B cell (primary cell): ENCODE results near the gene NRAP. TPM values are rescaled to one million over a fixed set of nuclear protein-coding genes. Genes with fewer than 3 reads are reported as not detected.

Experiments used
- ATAC-seq: fragments of 200-7000 bp; cut with Tn5 transposase; one replicate; pipeline ENCODE4 v1.10.0; 2021; ENCODE audit warnings: low read depth, mild to moderate bottlenecking, moderate number of reproducible peaks, moderate library complexity
- CTCF ChIA-PET: fragments of 350-600 bp; sonication (Branson Sonifier 250); formaldehyde crosslinking; loops from one replicate; lab custom pipeline; 2021; ENCODE audit warnings: antibody characterized with exemption, inconsistent platforms; lab: Charles Lee
- POLR2A ChIA-PET: fragments of 350-600 bp; sonication (Branson Sonifier 250); formaldehyde crosslinking; loops from one replicate; lab custom pipeline; 2021; ENCODE audit warnings: antibody characterized with exemption; lab: Charles Lee
- DNase-seq: peaks from one replicate; pipeline ENCODE4 v3.0.0; 2013
- H2AFZ ChIP-seq: 2 replicates; pipeline ENCODE4 v1.6.1; 2012; ENCODE audit warnings: mild to moderate bottlenecking, low read depth, low read length; ENCODE audit not compliant: insufficient read depth, poor library complexity, severe bottlenecking
- H3K27ac ChIP-seq, 2 donors: 1 replicate in 1 of 2; 2 replicates in 1 of 2; pipeline ENCODE4 v1.5.1; 2012 to 2013; ENCODE audit warnings: low read length in 2 of 2, mild to moderate bottlenecking in 2 of 2, moderate library complexity in 1 of 2
- H3K27me3 ChIP-seq, 4 experiments: fragments of 200-600 bp in 1 of 4; sonication (generic) in 1 of 4; replicated peaks in 1 of 4; 1 replicate in 2 of 4; 2 replicates in 2 of 4; pipeline versions ENCODE4 v1.6.1 to v1.7.0; 2013 to 2016; ENCODE audit warnings: low read length in 3 of 4, mild to moderate bottlenecking in 2 of 4, mixed read lengths in 1 of 4, moderate library complexity in 1 of 4; ENCODE audit not compliant: insufficient read depth in 4 of 4, control insufficient read depth in 3 of 4; ENCODE audit errors: control extremely low read depth in 1 of 4
- H3K36me3 ChIP-seq, 2 experiments: replicated peaks in 1 of 2; 1 replicate in 1 of 2; 2 replicates in 1 of 2; pipeline versions ENCODE4 v1.6.1 to v1.7.1; 2013; ENCODE audit warnings: low read length in 1 of 2; ENCODE audit not compliant: insufficient read depth in 2 of 2, control insufficient read depth in 1 of 2; ENCODE audit errors: control extremely low read depth in 1 of 2, extremely low read depth in 1 of 2
- H3K4me1 ChIP-seq, 2 donors: fragments of 200-600 bp in 1 of 2; sonication (generic) in 1 of 2; 1 replicate in 1 of 2; 2 replicates in 1 of 2; pipeline versions ENCODE4 v1.5.1 to v1.6.1; 2013 to 2017; ENCODE audit warnings: low read length in 2 of 2; ENCODE audit not compliant: control insufficient read depth in 2 of 2, insufficient read depth in 2 of 2
- H3K4me2 ChIP-seq: replicated peaks from 2 replicates; pipeline ENCODE3; 2012; ENCODE audit warnings: mild to moderate bottlenecking, low read depth, low read length; ENCODE audit not compliant: poor library complexity, severe bottlenecking
- H3K4me3 ChIP-seq, 5 experiments: fragments of 200-600 bp in 1 of 5; sonication (generic) in 1 of 5; 1 replicate in 3 of 5; 2 replicates in 2 of 5; pipeline versions ENCODE4 v1.5.1 to v1.7.0; 2011 to 2016; ENCODE audit warnings: low read length in 4 of 5, mild to moderate bottlenecking in 4 of 5, low read depth in 2 of 5, control low read depth in 1 of 5, moderate library complexity in 1 of 5; ENCODE audit not compliant: insufficient read depth in 1 of 5; ENCODE audit errors: control extremely low read depth in 1 of 5, extremely low read depth in 1 of 5
- H3K79me2 ChIP-seq: fragments of 200-600 bp; sonication (generic); one replicate; pipeline ENCODE4 v1.6.0; 2016; ENCODE audit warnings: low read length; ENCODE audit not compliant: control insufficient read depth, insufficient read depth
- H3K9ac ChIP-seq: fragments of 200-600 bp; sonication (generic); 2 replicates; pipeline ENCODE4 v1.6.1; 2017; ENCODE audit warnings: mild to moderate bottlenecking, low read length, moderate library complexity
- H3K9me3 ChIP-seq, 3 donors: one replicate each; pipeline versions ENCODE4 v1.6.1 to v1.7.1; 2013; ENCODE audit warnings: low read length in 2 of 3; ENCODE audit not compliant: control insufficient read depth in 2 of 3, insufficient read depth in 1 of 3; ENCODE audit errors: control extremely low read depth in 1 of 3
- H4K20me1 ChIP-seq: 2 replicates; pipeline ENCODE4 v1.6.0; 2012; ENCODE audit warnings: mild to moderate bottlenecking, low read length; ENCODE audit not compliant: insufficient read depth, control insufficient read depth, poor library complexity, severe bottlenecking
- H3K27ac Mint-ChIP-seq: one replicate; pipeline ENCODE4 v1.8.0; 2021; ENCODE audit warnings: mixed read lengths
- H3K27me3 Mint-ChIP-seq: one replicate; pipeline ENCODE4 v1.8.0; 2021; ENCODE audit warnings: mixed read lengths
- H3K4me1 Mint-ChIP-seq: one replicate; pipeline ENCODE4 v1.8.0; 2021; ENCODE audit warnings: mixed read lengths
- H3K4me3 Mint-ChIP-seq: one replicate; pipeline ENCODE4 v1.8.0; 2021; ENCODE audit warnings: mixed read lengths
- H3K9me3 Mint-ChIP-seq: one replicate; pipeline ENCODE4 v1.8.0; 2022; ENCODE audit warnings: mixed read lengths; ENCODE audit not compliant: insufficient read depth
- CTCF ChIP-seq: fragments of 200-600 bp; IDR thresholded peaks from one replicate; pipeline ENCODE4 v1.8.0; 2022; ENCODE audit warnings: antibody characterized with exemption, mild to moderate bottlenecking
- EZH2 ChIP-seq: IDR thresholded peaks from 2 replicates; pipeline ENCODE4 v1.6.1; 2012; ENCODE audit warnings: borderline replicate concordance, low read depth, mild to moderate bottlenecking, moderate library complexity, low read length; ENCODE audit not compliant: insufficient read depth, poor library complexity, severe bottlenecking
- WGBS: methylation state at CpG from one replicate; pipeline ENCODE4 v1.1.5; 2013; ENCODE audit warnings: missing lambda C conversion rate; ENCODE audit not compliant: insufficient coverage; 5-methylcytosine and 5-hydroxymethylcytosine counted together
- intact Hi-C: fragments of 100-400 bp; cut with micrococcal nuclease; formaldehyde crosslinking; loops from one replicate; pipeline ENCODE4 v1.10.0; 2022
- polyA plus RNA-seq: library from polyadenylated mRNA; depleted of rRNA; stranded (reverse); fragments of >200 nt; gene quantifications from 2 replicates; pipeline ENCODE4 v1.2.3, GENCODE V29; 2012
- total RNA-seq, 2 donors: library from RNA; stranded (reverse); fragments of 120-200 nt in 1 of 2; gene quantifications; 1 replicate in 1 of 2; 2 replicates in 1 of 2; pipeline versions ENCODE4 v1.2.3 to v1.2.4, GENCODE V29; 2013 to 2022

The NRAP gene
- total and polyA plus RNA-seq, 2 donors (not counting 1 experiment from before 2014, with no cell fraction given) = not detected

- H4K20me1 ChIP-seq = no peaks in the 10 kb centered on the region
- H3K9ac ChIP-seq = no peak overlapping the region
- Mint-ChIP-seq H3K27me3 (peaks cover 16% of the 10 kb centered on the region), H3K4me1 (no peaks in the 10 kb centered on the region), H3K4me3 (no peak overlapping the region), H3K9me3 (peaks cover 2% of the 10 kb centered on the region), H3K27ac (no peak overlapping the region)
- no peak overlapping the region for H3K27ac ChIP-seq
- H3K79me2 ChIP-seq = no peaks in the 10 kb centered on the region
- no peak for ATAC-seq
- ChIA-PET POLR2A (no interaction called here), CTCF (no interaction called here)
- H3K36me3 ChIP-seq = no peaks in the 10 kb centered on the region
- WGBS = 83% methylated on average over 4 of the region's 4 CpGs
- H3K4me2 ChIP-seq = no peak overlapping the region
- no peaks in the 10 kb centered on the region for H3K4me1 ChIP-seq
- H2AFZ ChIP-seq = no peak overlapping the region
- H3K27me3 ChIP-seq = peaks cover 0 to 2% (median 1%) of the 10 kb centered on the region in 4 experiments
- intact Hi-C loops = no loop called here
- H3K4me3 ChIP-seq = no peak overlapping the region
- peaks cover 0 to 2% (median 1%) of the 10 kb centered on the region in 3 donors for H3K9me3 ChIP-seq
- TF ChIP-seq EZH2 (no peak), CTCF (no peak)
- no peak for DNase-seq
These were observed 1.5 kb upstream of the NRAP start for GRCh38 chr10:113665352-113665751.

GRCh38 chr10:113663142-113663541 is 699 bp downstream of the NRAP start:
- ATAC-seq (no peak), DNase-seq (no peak)
- no peaks in the 10 kb centered on the region for H3K9me3 Mint-ChIP-seq
- Histone ChIP-seq H3K36me3 (no peaks in the 10 kb centered on the region), H3K79me2 (no peaks in the 10 kb centered on the region), H4K20me1 (no peaks in the 10 kb centered on the region), H3K9me3 (no peaks in the 10 kb centered on the region), H3K4me1 (no peaks in the 10 kb centered on the region), H3K4me3 (no peak overlapping the region), H3K27me3 (no peaks in the 10 kb centered on the region), H3K4me2 (no peak overlapping the region), H2AFZ (no peak overlapping the region), H3K27ac (no peak overlapping the region), H3K9ac (no peak overlapping the region)
- POLR2A ChIA-PET = no interaction called here
- WGBS = 100% methylated on average over 1 of the region's 5 CpGs
- intact Hi-C loops = no loop called here
- no peaks in the 10 kb centered on the region for H3K4me1 Mint-ChIP-seq
- CTCF ChIA-PET = no interaction called here
- H3K4me3 Mint-ChIP-seq = no peak overlapping the region
- H3K27me3 Mint-ChIP-seq = peaks cover 12% of the 10 kb centered on the region
- TF ChIP-seq EZH2 = no peak
- no peak for TF ChIP-seq CTCF
- no peak overlapping the region for H3K27ac Mint-ChIP-seq
